Liver (tissue), 3 donors: ENCODE results near the gene METTL13.

Experiments used
- ATF3 ChIP-seq: IDR thresholded peaks from 2 replicates; pipeline ENCODE4 v1.6.1; 2016; ENCODE audit warnings: antibody characterized with exemption
- EGR1 ChIP-seq, 2 donors: IDR thresholded peaks; 2 replicates each; pipeline ENCODE4 v1.6.1; 2016 to 2018; ENCODE audit warnings: antibody characterized with exemption in 2 of 2, low read depth in 2 of 2
- FOXA1 ChIP-seq: IDR thresholded peaks from 2 replicates; pipeline ENCODE4 v1.6.1; 2016; ENCODE audit warnings: antibody characterized with exemption
- GABPA ChIP-seq, 2 donors: IDR thresholded peaks in 1 of 2; conservative IDR thresholded peaks in 1 of 2; 2 replicates each; pipeline ENCODE4 v1.6.1; 2016; ENCODE audit warnings: antibody characterized with exemption in 2 of 2, mild to moderate bottlenecking in 1 of 2, moderate library complexity in 1 of 2
- JUND ChIP-seq, 2 donors: IDR thresholded peaks; 2 replicates each; pipeline ENCODE4 v1.6.1; 2016; ENCODE audit warnings: antibody characterized with exemption in 2 of 2
- RAD21 ChIP-seq, 2 donors: IDR thresholded peaks; 2 replicates each; pipeline ENCODE4 v1.6.1; 2016; ENCODE audit warnings: antibody characterized with exemption in 2 of 2, mild to moderate bottlenecking in 2 of 2
- RXRA ChIP-seq, 2 donors: IDR thresholded peaks; 2 replicates each; pipeline ENCODE4 v1.6.1; 2017 to 2018; ENCODE audit warnings: antibody characterized with exemption in 2 of 2, mild to moderate bottlenecking in 1 of 2
- YY1 ChIP-seq: IDR thresholded peaks from 2 replicates; pipeline ENCODE4 v1.6.1; 2016; ENCODE audit warnings: antibody characterized with exemption, mild to moderate bottlenecking
- TF ChIP-seq, protein P1 (sequence below): IDR thresholded peaks from 2 replicates; pipeline ENCODE4 v1.6.1; 2016; ENCODE audit warnings: antibody characterized with exemption
- TF ChIP-seq, protein P2 (sequence below): fragments of 150-350 bp; IDR thresholded peaks from 2 replicates; pipeline ENCODE4 v1.5.1; 2017; ENCODE audit warnings: improper control_type of control experiment, low read depth, low read length; ENCODE audit not compliant: missing input control
- donor health status: healthy.
- donor health status: healthy.

DNA sequence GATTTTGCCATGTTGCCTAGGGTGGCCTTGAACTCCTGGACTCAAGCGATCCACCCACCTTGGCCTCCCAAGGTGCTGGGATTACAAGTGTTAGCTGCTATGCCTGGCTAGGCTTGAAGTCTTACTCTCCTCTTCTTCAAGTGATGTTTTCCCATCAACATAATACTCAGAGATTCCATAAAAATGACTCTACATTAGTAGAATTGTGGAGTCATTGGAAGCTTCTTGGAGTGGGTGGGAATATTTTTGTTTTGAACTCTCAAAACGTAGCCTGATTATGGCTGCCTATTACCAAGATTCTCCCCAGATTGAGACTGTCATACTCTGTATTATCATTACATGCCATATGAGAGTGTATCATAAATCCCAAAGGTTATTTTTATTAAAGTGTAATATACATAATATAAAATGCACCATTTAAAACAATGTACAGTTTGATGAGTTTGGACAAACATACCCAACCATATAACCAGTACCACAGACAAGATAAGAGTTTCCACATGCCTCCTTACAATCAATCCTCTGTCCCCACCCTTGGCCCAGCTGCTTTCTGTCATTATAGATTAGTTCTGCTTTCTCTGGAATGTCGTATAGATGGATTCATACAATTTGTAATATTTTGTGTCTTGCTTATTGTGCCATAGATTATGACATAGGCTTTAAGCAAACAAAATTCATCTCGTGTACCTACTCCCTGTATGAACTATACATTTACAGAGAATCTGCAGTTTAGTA, 51.8 kb downstream of the METTL13 start:
- TF ChIP-seq, protein P1, sequence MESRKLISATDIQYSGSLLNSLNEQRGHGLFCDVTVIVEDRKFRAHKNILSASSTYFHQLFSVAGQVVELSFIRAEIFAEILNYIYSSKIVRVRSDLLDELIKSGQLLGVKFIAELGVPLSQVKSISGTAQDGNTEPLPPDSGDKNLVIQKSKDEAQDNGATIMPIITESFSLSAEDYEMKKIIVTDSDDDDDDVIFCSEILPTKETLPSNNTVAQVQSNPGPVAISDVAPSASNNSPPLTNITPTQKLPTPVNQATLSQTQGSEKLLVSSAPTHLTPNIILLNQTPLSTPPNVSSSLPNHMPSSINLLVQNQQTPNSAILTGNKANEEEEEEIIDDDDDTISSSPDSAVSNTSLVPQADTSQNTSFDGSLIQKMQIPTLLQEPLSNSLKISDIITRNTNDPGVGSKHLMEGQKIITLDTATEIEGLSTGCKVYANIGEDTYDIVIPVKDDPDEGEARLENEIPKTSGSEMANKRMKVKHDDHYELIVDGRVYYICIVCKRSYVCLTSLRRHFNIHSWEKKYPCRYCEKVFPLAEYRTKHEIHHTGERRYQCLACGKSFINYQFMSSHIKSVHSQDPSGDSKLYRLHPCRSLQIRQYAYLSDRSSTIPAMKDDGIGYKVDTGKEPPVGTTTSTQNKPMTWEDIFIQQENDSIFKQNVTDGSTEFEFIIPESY: no peak
- TF ChIP-seq ATF3 (no peak), RAD21 (IDR thresholded peaks at IDR 0.05) (no peak), GABPA (IDR thresholded peaks at IDR 0.05 in 1 of 2, conservative IDR thresholded peaks at IDR 0.05 in 1 of 2) (no peak), YY1 (no peak), JUND (IDR thresholded peaks at IDR 0.05) (no peak), FOXA1 (no peak), RXRA (IDR thresholded peaks at IDR 0.05) (no peak), EGR1 (IDR thresholded peaks at IDR 0.05; ENCODE audit: low read depth in 2 of 2) (no peak)
- TF ChIP-seq, protein P2, sequence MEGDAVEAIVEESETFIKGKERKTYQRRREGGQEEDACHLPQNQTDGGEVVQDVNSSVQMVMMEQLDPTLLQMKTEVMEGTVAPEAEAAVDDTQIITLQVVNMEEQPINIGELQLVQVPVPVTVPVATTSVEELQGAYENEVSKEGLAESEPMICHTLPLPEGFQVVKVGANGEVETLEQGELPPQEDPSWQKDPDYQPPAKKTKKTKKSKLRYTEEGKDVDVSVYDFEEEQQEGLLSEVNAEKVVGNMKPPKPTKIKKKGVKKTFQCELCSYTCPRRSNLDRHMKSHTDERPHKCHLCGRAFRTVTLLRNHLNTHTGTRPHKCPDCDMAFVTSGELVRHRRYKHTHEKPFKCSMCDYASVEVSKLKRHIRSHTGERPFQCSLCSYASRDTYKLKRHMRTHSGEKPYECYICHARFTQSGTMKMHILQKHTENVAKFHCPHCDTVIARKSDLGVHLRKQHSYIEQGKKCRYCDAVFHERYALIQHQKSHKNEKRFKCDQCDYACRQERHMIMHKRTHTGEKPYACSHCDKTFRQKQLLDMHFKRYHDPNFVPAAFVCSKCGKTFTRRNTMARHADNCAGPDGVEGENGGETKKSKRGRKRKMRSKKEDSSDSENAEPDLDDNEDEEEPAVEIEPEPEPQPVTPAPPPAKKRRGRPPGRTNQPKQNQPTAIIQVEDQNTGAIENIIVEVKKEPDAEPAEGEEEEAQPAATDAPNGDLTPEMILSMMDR: no peak
